Omental fat pad (tissue), 4 donors: Measurements from ENCODE around the gene LEAP2. TPM values are rescaled to one million over a fixed set of nuclear protein-coding genes. Genes with fewer than 3 reads are reported as not detected.

Source experiments
- ATAC-seq: fragments of 150-250 bp; one replicate; pipeline ENCODE4 v1.9.1; 2016; ENCODE audit warnings: mild to moderate bottlenecking, moderate library complexity; ENCODE audit not compliant: low FRiP score
- DNase-seq: peaks from one replicate; pipeline ENCODE4 v3.0.0-alpha.2; 2019; ENCODE audit warnings: low spot score
- total RNA-seq, 4 donors: library from RNA; depleted of rRNA; stranded (reverse); fragments of >200 nt; gene quantifications; one replicate each; pipeline ENCODE4 v1.1.0, GENCODE V29; 2016
- TF ChIP-seq, protein P1 (sequence below), 3 donors: fragments of 450-650 bp; IDR thresholded peaks; one replicate each; pipeline ENCODE4 v1.5.1; 2016 to 2017; ENCODE audit warnings: antibody characterized with exemption in 3 of 3, mild to moderate bottlenecking in 3 of 3, moderate library complexity in 2 of 3

LEAP2 gene
- total RNA-seq, 4 donors from 2014 or later = 0.84 to 2.3 (median 1.4) TPM

DNA sequence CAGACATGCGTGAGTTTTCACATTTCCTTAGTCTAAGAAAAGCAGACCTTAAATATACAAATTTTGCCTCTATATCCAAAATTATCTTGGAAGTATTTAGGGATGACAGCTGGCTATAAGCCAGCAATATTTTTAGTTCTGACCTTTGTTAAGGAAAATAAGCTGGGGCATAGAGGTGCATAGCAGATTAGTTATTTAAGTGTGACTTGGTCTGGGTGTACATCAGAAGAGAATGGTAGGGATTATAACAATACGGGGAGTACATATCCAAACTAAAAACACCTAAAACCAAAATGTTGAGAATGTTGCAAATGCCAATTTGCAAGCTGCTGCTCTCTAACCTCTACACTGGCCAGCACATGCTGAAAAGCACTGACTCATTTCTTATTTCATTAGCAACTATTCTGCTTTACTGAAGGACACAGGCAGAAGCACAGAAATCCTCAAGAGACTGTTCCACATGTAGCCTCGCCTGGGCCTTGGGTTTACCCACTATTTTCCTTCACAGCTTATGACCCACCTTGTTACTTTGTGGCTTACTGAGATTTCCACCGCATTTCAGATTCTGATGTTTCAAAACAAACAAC lies 22.3 kb downstream of the LEAP2 start:
- no peak for ATAC-seq
- no peak for DNase-seq
- TF ChIP-seq, protein P1, sequence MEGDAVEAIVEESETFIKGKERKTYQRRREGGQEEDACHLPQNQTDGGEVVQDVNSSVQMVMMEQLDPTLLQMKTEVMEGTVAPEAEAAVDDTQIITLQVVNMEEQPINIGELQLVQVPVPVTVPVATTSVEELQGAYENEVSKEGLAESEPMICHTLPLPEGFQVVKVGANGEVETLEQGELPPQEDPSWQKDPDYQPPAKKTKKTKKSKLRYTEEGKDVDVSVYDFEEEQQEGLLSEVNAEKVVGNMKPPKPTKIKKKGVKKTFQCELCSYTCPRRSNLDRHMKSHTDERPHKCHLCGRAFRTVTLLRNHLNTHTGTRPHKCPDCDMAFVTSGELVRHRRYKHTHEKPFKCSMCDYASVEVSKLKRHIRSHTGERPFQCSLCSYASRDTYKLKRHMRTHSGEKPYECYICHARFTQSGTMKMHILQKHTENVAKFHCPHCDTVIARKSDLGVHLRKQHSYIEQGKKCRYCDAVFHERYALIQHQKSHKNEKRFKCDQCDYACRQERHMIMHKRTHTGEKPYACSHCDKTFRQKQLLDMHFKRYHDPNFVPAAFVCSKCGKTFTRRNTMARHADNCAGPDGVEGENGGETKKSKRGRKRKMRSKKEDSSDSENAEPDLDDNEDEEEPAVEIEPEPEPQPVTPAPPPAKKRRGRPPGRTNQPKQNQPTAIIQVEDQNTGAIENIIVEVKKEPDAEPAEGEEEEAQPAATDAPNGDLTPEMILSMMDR (IDR thresholded peaks at IDR 0.05) = no peak

DNA sequence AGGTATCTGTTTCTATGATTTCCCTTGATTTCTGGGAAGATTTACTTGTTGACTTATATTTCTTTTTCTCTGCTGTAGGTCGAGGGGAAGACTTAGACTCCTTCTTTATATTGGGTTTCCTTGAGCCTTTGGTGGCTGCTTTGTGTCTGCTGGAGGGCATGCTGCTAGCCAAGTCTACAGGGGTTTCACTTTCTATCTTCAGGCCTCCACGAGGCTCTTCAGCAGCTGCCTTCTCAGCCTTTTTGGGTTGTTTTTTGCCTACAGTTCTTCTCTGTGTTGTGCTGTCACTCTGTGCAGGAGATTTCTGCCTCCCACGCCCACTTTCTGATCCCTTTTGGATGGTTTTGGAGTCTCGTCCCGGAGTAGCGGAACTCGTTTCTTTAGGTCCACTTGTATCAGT lies 23.2 kb downstream of the LEAP2 start:
- DNase-seq (no peak), ATAC-seq (no peak)
- TF ChIP-seq, protein P1 (IDR thresholded peaks at IDR 0.05) = no peak

DNA sequence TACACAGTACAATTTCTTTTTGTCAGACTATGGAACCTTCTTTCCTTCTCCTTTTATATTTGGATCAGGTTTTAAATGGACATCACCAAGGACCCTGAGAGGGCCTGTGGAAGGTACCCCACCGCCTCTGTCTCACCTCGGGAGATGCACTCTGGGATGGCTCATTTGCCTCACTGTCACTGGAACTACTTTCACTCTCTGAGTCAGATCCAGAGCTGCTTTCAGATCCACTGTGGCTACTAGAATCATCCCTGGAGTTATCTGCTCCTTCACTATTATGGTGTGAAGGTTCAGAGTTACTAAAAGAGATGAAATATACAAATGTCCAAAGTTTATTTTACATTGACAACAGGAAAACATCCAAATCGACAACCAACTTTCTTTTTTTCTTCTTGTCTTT lies 24.6 kb downstream of the LEAP2 start:
- ATAC-seq (no peak), DNase-seq (no peak)
- TF ChIP-seq, protein P1 (IDR thresholded peaks at IDR 0.05) = no peak

DNA sequence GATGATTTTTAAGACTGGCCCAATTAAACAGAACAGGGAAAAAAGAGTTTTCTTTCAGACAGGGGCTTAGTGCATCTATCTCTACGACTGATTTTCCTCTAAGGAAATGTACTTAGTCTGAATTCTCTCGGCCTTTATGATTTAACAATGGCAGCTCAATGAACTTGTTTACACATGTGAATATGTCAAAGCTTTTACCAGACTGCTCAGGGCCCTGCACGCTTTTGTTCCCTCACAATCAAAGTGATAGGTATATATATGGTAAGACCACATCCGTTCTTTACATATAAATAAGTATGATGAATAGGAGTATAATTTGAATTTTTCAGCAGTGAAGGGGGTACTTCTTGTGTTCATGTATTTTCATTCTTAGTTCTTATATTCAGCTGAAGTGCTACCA lies 27.6 kb downstream of the LEAP2 start:
- ATAC-seq (no peak), DNase-seq (no peak)
- TF ChIP-seq, protein P1 (IDR thresholded peaks at IDR 0.05) = no peak

DNA sequence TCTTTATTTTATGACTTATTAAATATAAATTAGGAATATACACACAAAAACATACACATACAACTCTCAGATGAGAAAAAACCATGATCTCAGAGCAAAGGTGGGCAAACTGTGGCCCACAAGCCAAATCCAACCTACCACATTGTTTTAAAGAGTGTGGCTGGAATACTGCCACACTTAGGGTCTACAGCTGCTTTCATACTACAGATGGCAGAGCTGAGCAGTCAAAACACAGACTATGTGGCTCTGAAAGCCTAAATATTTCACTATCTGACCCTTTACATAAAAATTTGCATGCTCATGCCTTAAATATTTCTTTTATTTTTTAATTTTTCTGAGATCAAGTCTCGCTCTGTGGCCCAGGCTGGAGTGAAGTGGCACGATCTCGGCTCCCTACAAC lies 28.3 kb downstream of the LEAP2 start:
- ATAC-seq (no peak), DNase-seq (no peak)
- TF ChIP-seq, protein P1 (IDR thresholded peaks at IDR 0.05) = no peak

DNA sequence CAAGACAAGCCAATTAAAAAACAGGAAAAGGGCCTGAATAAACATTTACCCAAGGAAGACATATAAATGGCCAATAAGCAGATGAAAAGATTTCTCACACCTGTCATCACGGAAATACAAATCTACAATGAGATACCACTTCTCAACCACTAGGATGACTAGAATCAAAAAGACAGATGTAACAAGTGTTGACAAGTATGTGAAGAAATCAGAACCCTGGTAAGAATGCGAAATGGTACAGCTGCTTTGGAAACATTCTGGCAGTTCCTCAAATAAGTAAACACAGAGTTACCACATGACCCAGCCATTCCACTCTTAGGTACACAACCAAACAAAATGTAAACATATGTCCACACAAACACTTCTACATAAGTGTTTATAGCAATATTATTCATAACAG lies 32.5 kb downstream of the LEAP2 start:
- ATAC-seq (no peak), DNase-seq (no peak)
- TF ChIP-seq, protein P1 (IDR thresholded peaks at IDR 0.05) = no peak

DNA sequence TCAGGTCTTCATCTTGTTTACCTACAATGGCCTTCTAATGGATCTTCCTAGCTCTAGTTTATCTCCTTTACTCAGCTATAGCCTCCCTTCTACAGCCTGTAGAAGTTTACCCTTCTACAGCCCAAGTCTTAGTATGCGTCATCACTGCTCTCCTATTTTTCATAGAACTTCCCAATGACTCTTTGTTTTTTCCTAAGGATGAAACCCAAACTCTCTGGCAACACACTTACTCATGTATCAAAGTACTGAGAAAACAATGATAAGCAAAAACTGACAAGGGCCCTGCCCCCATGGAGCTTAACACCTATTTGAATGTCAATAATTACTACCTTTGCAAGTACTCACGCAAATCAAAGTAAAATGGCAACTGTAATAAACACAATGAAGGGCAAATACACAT lies 33.7 kb downstream of the LEAP2 start:
- TF ChIP-seq, protein P1 (IDR thresholded peaks at IDR 0.05) = no peak
- DNase-seq (no peak), ATAC-seq (no peak)
